Stomach (tissue), 9 donors: ENCODE data around the gene CCIN. TPM values are rescaled to one million over a fixed set of nuclear protein-coding genes. Genes with fewer than 3 reads are reported as not detected.

Experiments
- DNase-seq, 2 donors: peaks; one replicate each; pipeline versions ENCODE4 v3.0.0 to v3.0.0-alpha.2; 2013 to 2019
- H3K27ac ChIP-seq, 5 donors: fragments of 200-600 bp in 4 of 5; sonication (generic) in 4 of 5; one replicate each; pipeline ENCODE4 v1.5.1; 2013 to 2019; ENCODE audit warnings: mild to moderate bottlenecking in 1 of 5, moderate library complexity in 1 of 5
- H3K27me3 ChIP-seq, 3 donors: fragments of 200-600 bp; sonication (generic); one replicate each; pipeline ENCODE4 v1.5.1; 2017 to 2019; ENCODE audit warnings: mixed run types in 1 of 3
- H3K36me3 ChIP-seq, 4 donors: fragments of 200-600 bp; sonication (generic); 1 replicate in 3 of 4; 2 replicates in 1 of 4; pipeline ENCODE4 v1.5.1; 2016 to 2019
- H3K4me1 ChIP-seq, 4 donors: fragments of 200-600 bp; sonication (generic); one replicate each; pipeline ENCODE4 v1.5.1; 2016 to 2019
- H3K4me3 ChIP-seq, 4 donors: fragments of 200-600 bp; sonication (generic) in 3 of 4; one replicate each; pipeline ENCODE4 v1.5.1; 2016 to 2019; ENCODE audit warnings: mild to moderate bottlenecking in 1 of 4
- H3K9me3 ChIP-seq, 4 donors: fragments of 200-600 bp; sonication (generic); one replicate each; pipeline ENCODE4 v1.5.1; 2016 to 2019
- EP300 ChIP-seq: sonication (generic); formaldehyde crosslinking; IDR thresholded peaks from one replicate; pipeline ENCODE4 v1.6.1; 2017; ENCODE audit warnings: antibody characterized with exemption
- POLR2A ChIP-seq, 4 donors: fragments of 450-650 bp; IDR thresholded peaks; one replicate each; pipeline ENCODE4 v1.6.1; 2016; ENCODE audit warnings: antibody characterized with exemption in 4 of 4, control low read depth in 2 of 4, mild to moderate bottlenecking in 1 of 4, moderate library complexity in 1 of 4
- POLR2AphosphoS5 ChIP-seq, 3 donors: sonication (generic); formaldehyde crosslinking; IDR thresholded peaks; one replicate each; pipeline ENCODE4 v1.6.1; 2016; ENCODE audit warnings: antibody characterized with exemption in 3 of 3
- WGBS, 5 donors: extraction: QIAGEN DNeasy Blood & Tissue Kit in 3 of 5; methylation state at CpG; one replicate each; pipeline versions ENCODE4 v1.1.5 to v1.1.7; 2013 to 2018; 5-methylcytosine and 5-hydroxymethylcytosine counted together
- intact Hi-C: fragments of 100-400 bp; cut with DNase I; formaldehyde crosslinking; loops from one replicate; pipeline ENCODE4 v1.15.1; 2023; ENCODE audit warnings: low total_unique reads
- polyA plus RNA-seq, 3 donors: library from polyadenylated mRNA; stranded (reverse); fragments of 200-250 nt; gene quantifications; one replicate each; pipeline ENCODE4 v1.2.3, GENCODE V29; 2013
- total RNA-seq, 5 donors: library from RNA; depleted of rRNA; stranded (reverse); fragments of >200 nt; gene quantifications; one replicate each; pipeline versions ENCODE4 v1.1.0 to v1.2.3, GENCODE V29; 2014 to 2016
- TF ChIP-seq, protein P1 (sequence below), 7 experiments: fragments of 450-650 bp in 4 of 7; fragments of 200-600 bp in 3 of 7; sonication (generic) in 3 of 7; IDR thresholded peaks; one replicate each; pipeline ENCODE4 v1.5.1; 2016 to 2019; ENCODE audit warnings: antibody characterized with exemption in 7 of 7, control low read depth in 2 of 7, mild to moderate bottlenecking in 1 of 7
- donor health status: healthy with polysubstance abuse.
- donor health status: Bipolar disorder and iron deficiency.
- donor health status: healthy.

CCIN gene
- total and polyA plus RNA-seq, 8 donors, result 0.08 to 1.3 (median 0.45) TPM; not detected in 3

DNA sequence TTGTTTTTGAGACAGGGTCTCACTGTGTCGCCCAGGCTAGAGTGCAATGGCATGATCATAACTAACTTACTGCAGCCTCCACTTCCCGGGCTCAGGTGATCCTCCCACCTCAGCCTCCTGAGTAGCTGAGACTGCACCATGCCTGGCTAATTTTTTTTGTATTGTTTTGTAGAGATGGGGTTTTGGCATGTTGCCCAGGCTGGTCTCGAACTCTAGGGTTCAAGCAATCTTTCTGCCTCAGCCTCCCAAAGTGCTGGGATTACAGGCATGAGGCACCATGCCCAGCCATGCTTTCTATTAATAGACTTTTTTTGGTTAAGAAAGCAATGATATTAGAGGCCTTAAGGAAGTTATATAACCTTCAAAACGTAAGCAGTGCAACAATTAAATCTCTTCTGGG, 44.8 kb downstream of the CCIN start:
- H3K9me3 ChIP-seq, result no peaks in the 10 kb centered on the region
- intact Hi-C loops, result no loop called here
- TF ChIP-seq POLR2AphosphoS5 (IDR thresholded peaks at IDR 0.05) (no peak), POLR2A (IDR thresholded peaks at IDR 0.05) (no peak), EP300 (no peak)
- TF ChIP-seq, protein P1, sequence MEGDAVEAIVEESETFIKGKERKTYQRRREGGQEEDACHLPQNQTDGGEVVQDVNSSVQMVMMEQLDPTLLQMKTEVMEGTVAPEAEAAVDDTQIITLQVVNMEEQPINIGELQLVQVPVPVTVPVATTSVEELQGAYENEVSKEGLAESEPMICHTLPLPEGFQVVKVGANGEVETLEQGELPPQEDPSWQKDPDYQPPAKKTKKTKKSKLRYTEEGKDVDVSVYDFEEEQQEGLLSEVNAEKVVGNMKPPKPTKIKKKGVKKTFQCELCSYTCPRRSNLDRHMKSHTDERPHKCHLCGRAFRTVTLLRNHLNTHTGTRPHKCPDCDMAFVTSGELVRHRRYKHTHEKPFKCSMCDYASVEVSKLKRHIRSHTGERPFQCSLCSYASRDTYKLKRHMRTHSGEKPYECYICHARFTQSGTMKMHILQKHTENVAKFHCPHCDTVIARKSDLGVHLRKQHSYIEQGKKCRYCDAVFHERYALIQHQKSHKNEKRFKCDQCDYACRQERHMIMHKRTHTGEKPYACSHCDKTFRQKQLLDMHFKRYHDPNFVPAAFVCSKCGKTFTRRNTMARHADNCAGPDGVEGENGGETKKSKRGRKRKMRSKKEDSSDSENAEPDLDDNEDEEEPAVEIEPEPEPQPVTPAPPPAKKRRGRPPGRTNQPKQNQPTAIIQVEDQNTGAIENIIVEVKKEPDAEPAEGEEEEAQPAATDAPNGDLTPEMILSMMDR (IDR thresholded peaks at IDR 0.05), result no peak
- no peak overlapping the region for H3K4me3 ChIP-seq
- H3K36me3 ChIP-seq, result peaks cover 52 to 93% (median 90%) of the 10 kb centered on the region in 4 donors
- DNase-seq, result no peak
- 62 to 77% (median 71%) methylated on average over 4 of the region's 4 CpGs for WGBS, 5 donors
- peaks cover 0 to 61% (median 31%) of the 10 kb centered on the region in 4 donors for H3K4me1 ChIP-seq
- no peaks in the 10 kb centered on the region for H3K27me3 ChIP-seq
- H3K27ac ChIP-seq, result peak overlapping the region in 3 of 5 donors; percentile 1 to 64 (median 6)

DNA sequence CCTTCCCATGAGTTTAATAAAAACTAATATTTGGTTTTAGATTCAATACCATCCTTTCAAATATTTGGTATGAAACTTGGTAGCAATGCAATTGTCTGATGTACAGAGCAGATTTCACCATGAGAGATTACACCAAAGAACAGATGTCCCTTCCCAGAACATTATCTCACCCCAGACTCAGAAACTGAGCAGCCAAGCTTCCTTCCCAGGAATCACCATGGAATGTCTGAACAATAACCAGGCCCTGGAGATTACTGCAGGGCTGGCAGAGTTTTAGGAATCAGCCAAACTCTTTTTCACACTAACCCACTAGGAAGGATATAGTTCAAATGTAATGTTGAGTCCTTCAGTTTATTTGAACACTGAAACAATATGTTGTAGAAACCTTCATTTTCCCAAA, 45.4 kb downstream of the CCIN start:
- H3K36me3 ChIP-seq, result peaks cover 52 to 93% (median 90%) of the 10 kb centered on the region in 4 donors

DNA sequence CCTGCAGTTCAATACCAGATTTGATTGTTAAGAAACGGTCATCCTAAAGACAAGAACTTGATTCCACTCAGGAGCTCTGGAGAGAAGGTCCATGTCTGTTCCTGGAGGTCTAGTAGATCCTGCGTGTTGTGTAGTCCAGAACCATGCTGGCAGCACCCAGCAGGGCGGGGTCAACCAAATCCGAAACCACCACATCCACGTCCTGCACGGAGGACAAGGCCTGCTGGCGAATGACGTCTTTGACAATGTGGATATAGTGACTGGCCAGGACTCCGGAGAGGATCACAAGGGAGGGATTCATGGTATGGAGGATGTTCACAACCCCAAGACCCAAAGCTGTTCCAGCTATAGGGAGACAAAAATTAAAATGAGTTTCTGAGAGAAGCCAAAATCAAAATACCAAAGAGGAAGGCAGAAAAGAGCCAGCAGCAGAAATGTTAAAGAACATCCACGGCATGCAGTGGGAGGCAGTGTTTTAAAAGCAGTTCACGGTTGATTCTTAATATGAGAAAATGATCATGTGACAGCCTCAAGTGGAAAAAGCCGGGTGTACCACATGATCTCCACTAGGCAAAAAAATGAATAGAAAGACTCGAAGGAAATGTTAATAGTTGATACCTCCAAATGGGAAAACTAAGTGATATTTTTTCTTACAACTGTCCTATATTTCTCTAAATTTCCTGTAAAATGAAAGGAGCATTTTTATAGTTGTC, 48.2 kb downstream of the CCIN start:
- no peak for DNase-seq
- H3K36me3 ChIP-seq, result peaks cover 39 to 93% (median 88%) of the 10 kb centered on the region in 4 donors
- H3K27me3 ChIP-seq, result no peaks in the 10 kb centered on the region
- no peak overlapping the region for H3K27ac ChIP-seq
- H3K4me3 ChIP-seq, result no peak overlapping the region
- intact Hi-C loops, result no loop called here
- WGBS, 5 donors, result 57 to 75% (median 63%) methylated on average over 13 of the region's 13 CpGs
- peaks cover 0 to 33% (median 18%) of the 10 kb centered on the region in 4 donors for H3K4me1 ChIP-seq
- no peak for TF ChIP-seq EP300
- no peak for TF ChIP-seq POLR2AphosphoS5 (IDR thresholded peaks at IDR 0.05)
- TF ChIP-seq, protein P1 (IDR thresholded peaks at IDR 0.05), result no peak
- no peak for TF ChIP-seq POLR2A (IDR thresholded peaks at IDR 0.05)
- no peaks in the 10 kb centered on the region for H3K9me3 ChIP-seq

More for the DNA sequence above, 45.4 kb downstream of the CCIN start:
- H3K4me1 ChIP-seq, result peaks cover 0 to 55% (median 28%) of the 10 kb centered on the region in 4 donors
- peak overlapping the region in 3 of 5 donors; percentile 1 to 64 (median 5) for H3K27ac ChIP-seq
- no peaks in the 10 kb centered on the region for H3K9me3 ChIP-seq
- intact Hi-C loops, result no loop called here
- no peaks in the 10 kb centered on the region for H3K27me3 ChIP-seq
- TF ChIP-seq POLR2AphosphoS5 (IDR thresholded peaks at IDR 0.05) (no peak), POLR2A (IDR thresholded peaks at IDR 0.05) (no peak), EP300 (no peak)
- TF ChIP-seq, protein P1 (IDR thresholded peaks at IDR 0.05), result no peak
- no peak overlapping the region for H3K4me3 ChIP-seq
- no peak for DNase-seq

DNA sequence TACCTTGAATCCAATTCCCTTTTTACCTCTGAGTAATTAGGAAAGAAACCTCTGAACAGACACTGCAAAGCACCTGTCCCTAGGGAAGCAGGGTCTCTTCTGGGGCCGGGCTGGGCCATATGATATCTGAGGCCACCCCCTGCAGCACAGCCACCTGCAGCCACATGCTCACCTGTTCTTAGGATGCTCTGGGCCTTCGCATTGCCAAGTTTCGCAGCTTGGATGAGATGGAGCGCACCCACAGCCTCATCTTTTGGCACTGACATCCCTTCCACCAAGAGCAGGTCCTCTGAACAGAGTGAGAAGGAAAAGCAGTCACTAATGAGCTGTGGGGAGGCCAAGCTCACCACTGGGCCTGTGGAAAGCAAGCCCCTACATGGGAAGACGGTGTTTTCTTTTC, 48.8 kb downstream of the CCIN start:
- Histone ChIP-seq H3K36me3 (peaks cover 39 to 93% (median 88%) of the 10 kb centered on the region in 4 donors), H3K4me3 (no peak overlapping the region), H3K27ac (no peak overlapping the region), H3K27me3 (no peaks in the 10 kb centered on the region), H3K4me1 (peaks cover 0 to 33% (median 17%) of the 10 kb centered on the region in 4 donors), H3K9me3 (no peaks in the 10 kb centered on the region)
- no peak for DNase-seq
- no peak for TF ChIP-seq POLR2AphosphoS5 (IDR thresholded peaks at IDR 0.05)
- TF ChIP-seq EP300, result no peak
- no peak for TF ChIP-seq POLR2A (IDR thresholded peaks at IDR 0.05)
- TF ChIP-seq, protein P1 (IDR thresholded peaks at IDR 0.05), result no peak
- WGBS, 5 donors, result 86 to 96% (median 91%) methylated on average over 5 of the region's 5 CpGs
- intact Hi-C loops, result no loop called here
